ENCODE data around the gene ZBP1. TPM values are rescaled to one million over a fixed set of nuclear protein-coding genes. Genes with fewer than 3 reads are reported as not detected.

Gene ZBP1
- total RNA-seq, 1 experiment from 2014 or later = not detected

DNA sequence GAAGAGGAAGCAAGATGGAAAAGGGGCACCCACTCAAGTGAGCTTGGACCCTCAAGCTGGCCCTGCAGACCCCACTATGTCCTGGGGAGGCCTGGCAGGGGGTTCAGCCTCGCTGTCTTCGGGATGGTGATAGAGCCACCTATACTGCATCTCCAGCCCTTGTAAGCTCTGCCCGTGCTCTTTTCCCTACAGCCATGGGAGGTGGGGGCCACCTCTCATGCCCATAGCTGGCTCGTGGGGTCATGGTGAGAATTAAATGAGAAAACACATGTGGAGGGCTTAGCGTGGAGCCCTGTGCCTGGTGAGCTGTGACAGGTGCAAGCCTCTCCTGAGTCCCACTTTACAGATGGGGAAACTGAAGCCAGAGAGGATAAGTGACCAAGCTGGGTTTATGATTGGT is 31.6 kb downstream of the ZBP1 start:
- no peak for DNase-seq (ENCODE audit: extremely low read depth, low read depth)

GRCh38 chr20:57587989-57588377 is 32.2 kb downstream of the ZBP1 start:
- no peak for DNase-seq (ENCODE audit: extremely low read depth, low read depth)

- DNase-seq (ENCODE audit: extremely low read depth, low read depth) = no peak
These were observed 32.8 kb downstream of the ZBP1 start for GRCh38 chr20:57587278-57587988.

DNA sequence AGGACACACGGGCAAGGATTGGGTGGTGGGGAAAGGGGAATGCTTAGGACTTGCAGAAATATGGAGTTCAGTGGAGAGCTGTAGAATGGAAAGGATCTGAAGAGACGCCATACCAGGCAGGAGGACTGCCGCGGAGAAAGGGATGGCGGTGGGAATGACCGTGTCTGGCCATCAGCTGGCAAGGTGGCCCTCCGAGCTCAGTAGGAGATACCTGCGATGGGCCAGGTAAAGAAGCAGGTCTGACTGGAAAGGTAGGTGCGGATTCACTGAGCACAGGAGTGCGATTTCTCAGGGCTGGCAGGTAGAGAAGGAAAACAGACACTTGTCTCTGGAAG is 33.3 kb downstream of the ZBP1 start:
- DNase-seq (ENCODE audit: extremely low read depth, low read depth) = no peak

GRCh38 chr20:57586370-57586793 is 33.8 kb downstream of the ZBP1 start:
- DNase-seq (ENCODE audit: extremely low read depth, low read depth) = no peak

DNA sequence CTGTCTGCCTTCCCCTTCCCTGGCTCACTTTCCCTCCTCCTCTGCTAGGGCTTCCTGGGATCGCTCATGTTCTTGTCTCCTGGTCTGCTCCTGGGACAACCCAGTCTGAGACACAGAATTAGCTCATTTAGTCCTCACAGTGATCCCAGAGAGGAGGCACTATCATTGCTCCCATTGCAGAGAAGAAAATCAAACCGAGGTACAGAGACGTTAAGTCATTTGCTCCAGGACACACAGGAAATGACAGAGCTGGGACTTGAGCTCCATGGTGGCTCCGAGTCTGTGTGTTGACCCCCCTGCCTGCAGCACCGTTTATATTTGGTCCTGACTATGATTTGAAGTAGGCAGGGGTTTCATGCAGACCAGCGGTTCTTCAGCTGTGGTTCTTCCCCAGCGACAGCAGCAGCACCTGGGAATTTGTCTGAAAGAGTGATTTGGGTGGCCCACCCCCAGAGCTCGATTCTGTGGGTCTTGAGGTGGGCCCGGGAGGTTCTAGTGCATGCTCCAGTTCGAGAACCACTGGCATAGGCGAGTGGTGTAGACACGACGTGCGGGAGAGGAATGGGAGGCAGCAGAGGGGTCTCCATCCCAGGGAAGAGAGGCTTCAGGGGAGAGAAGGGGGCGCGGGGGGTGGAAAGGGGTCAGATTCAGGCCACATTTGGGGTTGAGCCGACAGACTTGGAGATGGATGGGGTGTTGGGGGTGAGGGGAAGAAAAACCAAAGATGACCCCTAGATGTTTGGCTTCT is 34.6 kb downstream of the ZBP1 start:
- DNase-seq (ENCODE audit: extremely low read depth, low read depth) = no peak

GRCh38 chr20:57584768-57585461 is 35.3 kb downstream of the ZBP1 start:
- no peak for DNase-seq (ENCODE audit: extremely low read depth, low read depth)

- no peak for DNase-seq (ENCODE audit: extremely low read depth, low read depth)
These were observed 36.7 kb downstream of the ZBP1 start for GRCh38 chr20:57583289-57584257.

- DNase-seq (ENCODE audit: extremely low read depth, low read depth) = no peak
These were observed 37.6 kb downstream of the ZBP1 start for GRCh38 chr20:57582432-57583288.

DNA sequence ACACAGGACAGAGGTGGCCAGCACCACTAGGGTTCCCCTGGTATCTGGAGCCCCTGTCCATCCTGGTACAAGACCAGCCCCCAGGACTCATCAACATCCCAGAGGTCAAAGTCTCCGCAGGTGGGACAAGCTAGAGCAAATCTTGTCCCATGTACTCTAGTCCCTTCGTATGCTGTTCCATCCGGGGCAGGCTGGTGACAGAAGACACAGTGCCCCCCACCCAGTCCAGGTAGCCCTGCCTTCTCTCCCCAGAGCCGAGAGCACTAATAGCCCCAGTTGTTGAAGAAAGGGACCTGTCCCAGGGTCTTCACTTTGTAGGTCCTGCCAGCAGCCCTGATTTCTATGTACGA is 38.2 kb downstream of the ZBP1 start:
- DNase-seq (ENCODE audit: extremely low read depth, low read depth) = no peak

- no peak for DNase-seq (ENCODE audit: extremely low read depth, low read depth)
These were observed 38.8 kb downstream of the ZBP1 start for GRCh38 chr20:57581202-57582028.

DNA sequence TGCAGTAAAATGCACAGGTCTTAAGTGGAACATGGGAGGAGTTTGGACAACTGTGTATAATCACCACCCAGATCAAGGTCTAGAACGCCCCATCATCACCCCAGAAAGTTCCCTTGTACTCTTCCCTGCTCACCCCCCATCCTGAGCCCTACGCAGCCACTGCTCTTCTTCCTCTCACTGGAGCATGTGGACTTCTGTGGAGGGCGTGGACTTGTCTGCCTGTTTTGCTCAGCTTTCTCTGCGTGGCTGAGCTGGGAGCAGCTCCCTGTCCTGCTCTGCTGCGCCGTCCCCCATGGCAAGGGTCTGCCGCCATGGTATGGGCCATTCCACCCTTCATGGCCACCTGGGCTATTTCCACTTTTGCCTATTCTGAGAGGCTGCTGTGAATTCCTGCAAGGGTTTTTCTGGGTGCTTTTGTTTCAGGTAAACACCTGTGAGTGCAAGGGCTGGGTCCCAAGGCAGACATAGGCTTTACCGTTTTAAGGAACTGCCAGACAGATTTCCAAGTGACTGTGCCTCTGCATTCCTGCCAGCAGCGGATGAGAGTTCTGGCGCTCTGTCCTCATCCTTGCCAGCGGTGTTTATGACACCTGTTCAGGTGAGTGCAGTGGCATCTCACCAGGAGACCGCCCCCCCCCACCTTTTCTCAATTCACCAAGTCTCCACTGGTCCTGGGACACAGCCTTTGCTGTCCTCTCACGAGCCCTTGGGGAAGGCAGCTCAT is 39.6 kb downstream of the ZBP1 start:
- no peak for DNase-seq (ENCODE audit: extremely low read depth, low read depth)

GRCh38 chr20:57579898-57580447 is 40.3 kb downstream of the ZBP1 start:
- no peak for DNase-seq (ENCODE audit: extremely low read depth, low read depth)

DNA sequence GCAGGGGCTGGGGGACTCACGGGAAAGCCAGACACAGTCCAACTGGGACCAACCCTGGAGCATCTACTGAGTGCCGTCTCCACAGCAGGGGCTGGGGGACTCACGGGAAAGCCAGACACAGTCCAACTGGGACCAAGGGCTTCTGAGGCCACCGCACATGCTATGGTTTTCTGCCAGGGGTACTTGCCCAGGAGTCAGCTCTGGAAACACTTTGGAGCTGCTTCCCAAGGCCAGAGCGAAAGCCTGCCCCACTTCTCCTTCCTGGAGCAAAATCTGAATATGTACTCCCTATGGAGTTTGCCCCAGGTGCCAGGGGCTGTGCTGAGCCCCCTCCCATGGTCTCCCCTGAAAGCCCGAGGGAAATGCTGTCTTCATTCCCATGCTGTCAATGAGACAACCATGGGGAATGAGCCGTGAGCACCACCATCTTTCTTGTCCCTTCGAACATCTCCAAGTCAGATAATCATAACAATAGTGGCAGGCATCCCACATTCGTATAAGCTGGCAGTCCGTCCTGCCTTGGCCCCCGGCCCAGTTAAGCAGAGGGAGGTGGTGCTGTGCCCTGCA is 40.8 kb downstream of the ZBP1 start:
- no peak for DNase-seq (ENCODE audit: extremely low read depth, low read depth)

DNA sequence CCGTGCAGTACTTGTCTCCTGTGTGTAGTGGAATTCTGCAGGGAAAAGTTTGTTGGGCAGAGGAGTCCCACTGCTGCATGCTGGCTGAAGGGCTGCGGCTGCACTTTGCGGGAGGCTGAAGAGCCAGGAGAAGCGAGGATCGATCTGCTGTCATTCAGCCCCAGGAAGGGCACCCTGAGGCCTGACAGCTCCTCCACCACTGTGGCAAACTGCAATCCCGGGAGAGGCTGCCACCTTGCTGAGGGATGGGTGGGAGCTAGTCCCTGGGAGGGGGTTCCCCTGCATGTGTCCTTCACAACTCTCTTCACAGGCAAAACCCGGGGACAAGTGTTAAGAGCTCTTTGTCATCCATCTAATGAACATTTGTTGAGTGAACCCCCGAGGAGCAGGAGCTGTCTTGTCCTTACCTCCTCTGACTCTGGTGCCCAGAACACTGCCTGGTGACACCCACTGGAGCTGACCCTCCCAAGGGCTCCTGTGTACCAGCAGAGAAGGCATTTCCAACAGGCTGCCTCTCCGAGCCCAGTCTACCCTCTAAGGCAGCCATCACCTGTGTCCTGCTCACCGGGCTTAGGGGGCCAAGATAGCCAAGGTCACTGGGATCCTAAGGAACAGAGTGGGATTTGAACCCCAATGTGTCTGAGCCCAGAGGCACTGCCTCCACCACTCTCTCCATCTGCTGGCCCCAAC is 41.6 kb downstream of the ZBP1 start:
- no peak for DNase-seq (ENCODE audit: extremely low read depth, low read depth)

DNA sequence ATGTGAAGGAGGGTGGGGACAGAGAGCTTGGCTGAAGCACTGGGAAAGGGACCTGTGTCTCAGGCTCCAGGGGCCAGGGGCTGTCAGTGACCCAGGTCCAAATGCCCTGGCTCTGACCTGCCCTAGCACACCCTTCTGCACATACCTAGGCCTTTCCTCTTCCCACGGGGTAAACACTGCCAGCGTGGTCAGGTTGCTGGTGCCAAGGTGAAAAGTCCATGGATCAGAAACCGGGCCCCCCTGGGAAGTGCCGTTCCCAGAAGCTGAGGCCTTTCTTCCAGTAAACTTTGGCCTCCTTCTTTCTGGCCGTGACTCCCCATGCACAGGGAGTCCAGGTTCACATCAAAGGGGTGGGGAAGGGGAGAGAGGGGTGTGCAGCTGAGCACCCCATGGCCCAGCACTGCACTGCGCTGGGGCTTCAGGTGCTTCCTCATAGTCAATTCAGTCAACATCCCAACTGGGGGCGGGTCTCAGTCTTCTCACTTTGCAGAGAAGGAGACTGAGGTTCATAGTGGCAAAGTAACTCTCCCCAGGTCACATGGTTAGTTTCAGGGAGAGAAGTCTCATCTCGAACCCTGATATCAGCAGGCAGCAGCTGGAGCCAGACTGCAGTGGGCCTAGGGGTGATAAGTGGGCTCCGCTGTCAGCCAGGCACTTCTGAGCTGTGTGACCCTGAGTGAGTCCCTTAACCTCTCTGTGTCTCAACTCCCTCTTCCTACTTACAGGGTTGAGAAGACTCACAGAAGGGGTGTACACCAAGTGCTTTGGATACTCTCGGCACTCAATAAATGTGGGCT is 42.3 kb downstream of the ZBP1 start:
- DNase-seq (ENCODE audit: extremely low read depth, low read depth) = no peak

Data from NCI-H460 (cell line).